K562 (cell line): ENCODE data around the gene DSCAM. TPM values are rescaled to one million over a fixed set of nuclear protein-coding genes. Genes with fewer than 3 reads are reported as not detected.
A peak's percentile ranks its signal among the peaks of the same experiment; 100 is the strongest.

ENCODE experiments used
- ATAC-seq: fragments of 200-7000 bp; cut with Tn5 transposase; 3 replicates; pipeline ENCODE4 v1.9.1; 2020; ENCODE audit warnings: moderate library complexity
- BruUV-seq: library from RNA; stranded (reverse); fragments of 400-500 nt; replicated peaks from 2 replicates; lab custom pipeline; 2021; lab: Mats Ljungman, UMichigan
- CTCF ChIA-PET: fragments of 300-600 bp; formaldehyde crosslinking; extraction: SDS; loops from one replicate; lab custom pipeline; 2021; ENCODE audit warnings: low intra/inter-chr PET ratio; lab: Yijun Ruan, JAX
- POLR2A ChIA-PET: fragments of 300-600, 350-650 bp; sonication (Branson Sonifier 250); formaldehyde crosslinking; extraction: SDS; loops from one replicate; lab custom pipeline; 2021; ENCODE audit warnings: antibody characterized with exemption, inconsistent platforms; lab: Yijun Ruan, JAX
- DNase-seq, 4 experiments: peaks; one replicate each; pipeline versions ENCODE4 v3.0.0 to v3.0.0-alpha.2; 2011 to 2018; ENCODE audit warnings: low spot score in 3 of 4, mixed read lengths in 3 of 4; ENCODE audit errors: extremely low read depth in 1 of 4
- FAIRE-seq: peaks from 2 replicates; lab custom pipeline; 2011; peaks lifted over from hg19 to GRCh38; lab: Jason Lieb, UNC
- H2AFZ ChIP-seq: 2 replicates; pipeline ENCODE4 v1.6.0; 2011; ENCODE audit warnings: low read depth, low read length, control low read depth, inconsistent platforms
- H3K27ac ChIP-seq: fragments of 200-600 bp; 3 replicates; pipeline ENCODE4 v1.8.0; 2011; ENCODE audit warnings: low read depth, mild to moderate bottlenecking, control low read depth, inconsistent platforms, low read length, moderate library complexity, mixed read lengths; ENCODE audit errors: extremely low read depth
- H3K27me3 ChIP-seq, 2 experiments: fragments of 300-600 bp in 1 of 2; 2 replicates in 1 of 2; 3 replicates in 1 of 2; pipeline versions ENCODE4 v1.6.0 to v1.8.0; 2011; ENCODE audit warnings: inconsistent platforms in 2 of 2, low read length in 2 of 2, mild to moderate bottlenecking in 1 of 2, mixed read lengths in 1 of 2, moderate library complexity in 1 of 2; ENCODE audit not compliant: control insufficient read depth in 2 of 2, insufficient read depth in 2 of 2
- H3K36me3 ChIP-seq: fragments of 300-600 bp; 3 replicates; pipeline ENCODE4 v1.8.0; 2011; ENCODE audit warnings: mild to moderate bottlenecking, low read length, inconsistent platforms; ENCODE audit not compliant: control insufficient read depth, insufficient read depth
- H3K4me1 ChIP-seq, 2 experiments: fragments of 200-600 bp in 1 of 2; replicated peaks in 1 of 2; 2 replicates in 1 of 2; 3 replicates in 1 of 2; pipeline versions ENCODE4 v1.5.1 to v1.8.0; 2011; ENCODE audit warnings: inconsistent platforms in 2 of 2, low read length in 2 of 2, mild to moderate bottlenecking in 1 of 2, mixed read lengths in 1 of 2, moderate library complexity in 1 of 2; ENCODE audit not compliant: control insufficient read depth in 2 of 2, insufficient read depth in 2 of 2
- H3K4me2 ChIP-seq: 2 replicates; pipeline ENCODE4 v1.6.1; 2011; ENCODE audit warnings: low read length, control low read depth, inconsistent platforms, mixed read lengths; ENCODE audit not compliant: insufficient read depth
- H3K4me3 ChIP-seq: fragments of 200-600 bp; sonication (generic), shearing (Covaris generic); 2 replicates; pipeline ENCODE4 v1.5.1; 2016; ENCODE audit warnings: control low read depth, inconsistent platforms
- H3K79me2 ChIP-seq: fragments of 200-600 bp; 3 replicates; pipeline ENCODE4 v1.8.0; 2011; ENCODE audit warnings: low read length, inconsistent platforms; ENCODE audit not compliant: control insufficient read depth, insufficient read depth
- H3K9ac ChIP-seq, 2 experiments: 2 replicates each; pipeline versions ENCODE4 v1.6.0 to v1.6.1; 2011; ENCODE audit warnings: low read depth in 2 of 2, low read length in 2 of 2, control low read depth in 1 of 2, inconsistent platforms in 1 of 2, mild to moderate bottlenecking in 1 of 2, mixed read lengths in 1 of 2; ENCODE audit not compliant: insufficient read depth in 1 of 2
- H3K9me1 ChIP-seq: one replicate; pipeline ENCODE4 v1.6.0; 2011; ENCODE audit warnings: inconsistent platforms, mild to moderate bottlenecking, low read length, moderate library complexity; ENCODE audit not compliant: control insufficient read depth, insufficient read depth
- H3K9me3 ChIP-seq: replicated peaks from 2 replicates; pipeline ENCODE4 v1.5.1; 2011; ENCODE audit warnings: low read depth, low read length, inconsistent platforms; ENCODE audit not compliant: control insufficient read depth, insufficient read depth
- H4K20me1 ChIP-seq: replicated peaks from 2 replicates; pipeline ENCODE4 v1.6.1; 2011; ENCODE audit warnings: low read length, inconsistent platforms, mixed read lengths; ENCODE audit not compliant: control insufficient read depth, insufficient read depth
- MEF2A ChIP-seq: IDR thresholded peaks from 2 replicates; pipeline ENCODE4 v1.6.1; 2011; ENCODE audit warnings: low read depth, mild to moderate bottlenecking, low read length, moderate library complexity; ENCODE audit not compliant: control insufficient read depth
- WGBS: fragments of 100-300 bp; shearing (Covaris generic); methylation state at CpG from one replicate; pipeline ENCODE4 v1.1.6; 2016; ENCODE audit warnings: low coverage, mixed read lengths; ENCODE audit not compliant: insufficient coverage; ENCODE audit errors: missing lambda C conversion rate; 5-methylcytosine and 5-hydroxymethylcytosine counted together
- in situ Hi-C: fragments of 300-500 bp; cut with MboI; formaldehyde crosslinking; loops from 4 replicates; pipeline ENCODE4 v1.15.0; 2018; ENCODE audit warnings: inconsistent platforms, mixed read lengths
- intact Hi-C: fragments of 100-400 bp; cut with micrococcal nuclease; formaldehyde crosslinking; loops from 2 replicates; pipeline ENCODE4 v1.14.2; 2022
- polyA plus RNA-seq, 8 experiments: library from polyadenylated mRNA; depleted of rRNA in 4 of 8; stranded (reverse) in 5 of 8; unstranded in 3 of 8; fragments of >200 nt; fragmentation: Nextera tagmentation in 2 of 8; fragmentation: Illumina TruSeq in 1 of 8; extraction: Ambion mirVana in 2 of 8; extraction: Trizol in 1 of 8; gene quantifications; 2 replicates each; pipeline versions ENCODE4 v1.2.1 to v1.2.3, GENCODE V29; 2011 to 2014; ENCODE audit warnings: inconsistent platforms in 1 of 8, missing spikeins in 1 of 8
- total RNA-seq, 7 experiments: library from RNA; depleted of rRNA in 6 of 7; stranded (reverse); fragments of >200 nt in 6 of 7; fragmentation: Illumina TruSeq in 2 of 7; extraction: Trizol in 2 of 7; gene quantifications; 2 replicates each; pipeline versions ENCODE4 v1.2.1 to v1.2.3, GENCODE V29; 2011 to 2021; ENCODE audit warnings: low replicate concordance in 1 of 7
- TF ChIP-seq, protein P1 (sequence below), 3 experiments: fragments of 200-800 bp in 1 of 3; fragments of 250-450 bp in 1 of 3; fragments of 450-650 bp in 1 of 3; sonication (Bioruptor Pico) in 1 of 3; sonication (Bioruptor generic) in 1 of 3; formaldehyde crosslinking in 1 of 3; IDR thresholded peaks; 2 replicates each; pipeline versions ENCODE4 v1.6.1 to v1.8.0; 2016 to 2022; ENCODE audit warnings: mild to moderate bottlenecking in 2 of 3, missing genetic modification characterization in 2 of 3, missing compliant biosample characterization in 1 of 3, moderate library complexity in 1 of 3

DSCAM gene
- total and polyA plus RNA-seq, 9 of the 15 experiments (the other 6 are each of a cell fraction or from before 2014, with no cell fraction given) = not detected

GRCh38 chr21:40383951-40384350 lies 463.0 kb downstream of the DSCAM start:
- Histone ChIP-seq H3K4me2 (no peak overlapping the region), H3K9ac (no peak overlapping the region), H3K27me3 (no peaks in the 10 kb centered on the region; a peak in 1 of 5 replicates), H3K36me3 (no peaks in the 10 kb centered on the region), H3K9me3 (no peaks in the 10 kb centered on the region; the same call in none of the 2 replicates), H3K4me3 (no peak overlapping the region), H3K9me1 (no peaks in the 10 kb centered on the region), H3K27ac (no peak overlapping the region), H2AFZ (no peak overlapping the region), H3K4me1 (no peaks in the 10 kb centered on the region), H3K79me2 (no peaks in the 10 kb centered on the region), H4K20me1 (no peaks in the 10 kb centered on the region)
- POLR2A ChIA-PET = interaction anchor here (0.6 kb wide), 1 partner anchor 11 kb away, joined by 3 read pairs; no protein-coding TSS in a partner anchor
- intact Hi-C loops = no loop called here
- DNase-seq (no peak), FAIRE-seq (no peak), ATAC-seq (no peak)
- CTCF ChIA-PET = no interaction called here
- in situ Hi-C loops = no loop called here
- no TSS peak for BruUV-seq
- WGBS = 1% methylated on average over 5 of the region's 5 CpGs
- TF ChIP-seq, protein P1, sequence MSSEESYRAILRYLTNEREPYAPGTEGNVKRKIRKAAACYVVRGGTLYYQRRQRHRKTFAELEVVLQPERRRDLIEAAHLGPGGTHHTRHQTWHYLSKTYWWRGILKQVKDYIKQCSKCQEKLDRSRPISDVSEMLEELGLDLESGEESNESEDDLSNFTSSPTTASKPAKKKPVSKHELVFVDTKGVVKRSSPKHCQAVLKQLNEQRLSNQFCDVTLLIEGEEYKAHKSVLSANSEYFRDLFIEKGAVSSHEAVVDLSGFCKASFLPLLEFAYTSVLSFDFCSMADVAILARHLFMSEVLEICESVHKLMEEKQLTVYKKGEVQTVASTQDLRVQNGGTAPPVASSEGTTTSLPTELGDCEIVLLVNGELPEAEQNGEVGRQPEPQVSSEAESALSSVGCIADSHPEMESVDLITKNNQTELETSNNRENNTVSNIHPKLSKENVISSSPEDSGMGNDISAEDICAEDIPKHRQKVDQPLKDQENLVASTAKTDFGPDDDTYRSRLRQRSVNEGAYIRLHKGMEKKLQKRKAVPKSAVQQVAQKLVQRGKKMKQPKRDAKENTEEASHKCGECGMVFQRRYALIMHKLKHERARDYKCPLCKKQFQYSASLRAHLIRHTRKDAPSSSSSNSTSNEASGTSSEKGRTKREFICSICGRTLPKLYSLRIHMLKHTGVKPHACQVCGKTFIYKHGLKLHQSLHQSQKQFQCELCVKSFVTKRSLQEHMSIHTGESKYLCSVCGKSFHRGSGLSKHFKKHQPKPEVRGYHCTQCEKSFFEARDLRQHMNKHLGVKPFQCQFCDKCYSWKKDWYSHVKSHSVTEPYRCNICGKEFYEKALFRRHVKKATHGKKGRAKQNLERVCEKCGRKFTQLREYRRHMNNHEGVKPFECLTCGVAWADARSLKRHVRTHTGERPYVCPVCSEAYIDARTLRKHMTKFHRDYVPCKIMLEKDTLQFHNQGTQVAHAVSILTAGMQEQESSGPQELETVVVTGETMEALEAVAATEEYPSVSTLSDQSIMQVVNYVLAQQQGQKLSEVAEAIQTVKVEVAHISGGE (CRISPR knock-in tag; IDR thresholded peaks at IDR 0.05) = peak in 1 of 3 experiments; percentile 8; a peak in 1 of 6 replicates
- TF ChIP-seq MEF2A = no peak
